Neuronal stem cell (in vitro differentiated cells): ENCODE results near the gene ADGRA1.

Experiments
- DNase-seq: peaks from one replicate; pipeline ENCODE4 v3.0.0-alpha.2; 2013; ENCODE audit warnings: low spot score
- H2AFZ ChIP-seq: one replicate; pipeline ENCODE4 v1.6.1; 2013; ENCODE audit warnings: mild to moderate bottlenecking, low read length, inconsistent platforms
- H2AK5ac ChIP-seq: 2 replicates; pipeline ENCODE4 v1.6.1; 2013; ENCODE audit warnings: low read depth, mild to moderate bottlenecking, inconsistent platforms, low read length, moderate library complexity, mixed read lengths
- H2BK120ac ChIP-seq: 2 replicates; pipeline ENCODE4 v1.6.1; 2013; ENCODE audit warnings: low read depth, mild to moderate bottlenecking, inconsistent platforms, low read length, moderate library complexity, mixed read lengths
- H2BK12ac ChIP-seq: one replicate; pipeline ENCODE4 v1.6.1; 2013; ENCODE audit warnings: low read length, inconsistent platforms
- H2BK15ac ChIP-seq: 2 replicates; pipeline ENCODE4 v1.6.1; 2013; ENCODE audit warnings: mild to moderate bottlenecking, low read length, inconsistent platforms, mixed read lengths
- H2BK5ac ChIP-seq: one replicate; pipeline ENCODE4 v1.6.1; 2013; ENCODE audit warnings: inconsistent platforms, mild to moderate bottlenecking, low read length, moderate library complexity
- H3K14ac ChIP-seq: one replicate; pipeline ENCODE4 v1.6.1; 2013; ENCODE audit warnings: low read length, inconsistent platforms
- H3K18ac ChIP-seq: 2 replicates; pipeline ENCODE4 v1.6.1; 2013; ENCODE audit warnings: low read length, inconsistent platforms
- H3K23ac ChIP-seq: 2 replicates; pipeline ENCODE4 v1.6.1; 2013; ENCODE audit warnings: low read depth, mild to moderate bottlenecking, mixed read lengths, low read length, inconsistent platforms; ENCODE audit not compliant: poor library complexity
- H3K27ac ChIP-seq: replicated peaks from 3 replicates; pipeline ENCODE4 v1.5.1; 2013; ENCODE audit warnings: low read length, inconsistent platforms
- H3K27me3 ChIP-seq, 3 experiments: 2 replicates each; pipeline ENCODE4 v1.6.1; 2013; ENCODE audit warnings: low read length in 3 of 3, mild to moderate bottlenecking in 2 of 3, inconsistent platforms in 1 of 3, low read depth in 1 of 3, mixed read lengths in 1 of 3, moderate library complexity in 1 of 3; ENCODE audit not compliant: control insufficient read depth in 3 of 3, insufficient read depth in 3 of 3
- H3K36me3 ChIP-seq, 2 donors: replicated peaks in 1 of 2; 2 replicates each; pipeline ENCODE4 v1.6.1; 2013; ENCODE audit warnings: low read length in 2 of 2; ENCODE audit not compliant: control insufficient read depth in 2 of 2, insufficient read depth in 2 of 2
- H3K4ac ChIP-seq: 2 replicates; pipeline ENCODE4 v1.6.1; 2013; ENCODE audit warnings: inconsistent platforms, mild to moderate bottlenecking, low read length, moderate library complexity
- H3K4me1 ChIP-seq, 2 donors: 1 replicate in 1 of 2; 2 replicates in 1 of 2; pipeline ENCODE4 v1.6.1; 2013; ENCODE audit warnings: low read length in 2 of 2, low read depth in 1 of 2; ENCODE audit not compliant: control insufficient read depth in 2 of 2, insufficient read depth in 1 of 2
- H3K4me2 ChIP-seq: one replicate; pipeline ENCODE4 v1.6.1; 2013; ENCODE audit warnings: mild to moderate bottlenecking, low read length, inconsistent platforms; ENCODE audit not compliant: insufficient read depth, poor library complexity, severe bottlenecking
- H3K4me3 ChIP-seq, 2 donors: 2 replicates each; pipeline ENCODE4 v1.5.1; 2013; ENCODE audit warnings: low read length in 2 of 2, mild to moderate bottlenecking in 2 of 2, inconsistent platforms in 1 of 2, moderate library complexity in 1 of 2
- H3K79me1 ChIP-seq: one replicate; pipeline ENCODE4 v1.6.1; 2013; ENCODE audit warnings: low read depth, mild to moderate bottlenecking, inconsistent platforms, low read length, moderate library complexity
- H3K9ac ChIP-seq: one replicate; pipeline ENCODE4 v1.6.1; 2013; ENCODE audit warnings: mild to moderate bottlenecking, low read depth, low read length, inconsistent platforms; ENCODE audit not compliant: poor library complexity
- H3K9me3 ChIP-seq, 2 donors: replicated peaks in 1 of 2; 2 replicates each; pipeline versions ENCODE3 to v1.6.1; 2013; ENCODE audit warnings: low read length in 2 of 2, mild to moderate bottlenecking in 2 of 2, inconsistent platforms in 1 of 2, low read depth in 1 of 2, mixed read lengths in 1 of 2, moderate library complexity in 1 of 2; ENCODE audit not compliant: control insufficient read depth in 2 of 2, insufficient read depth in 1 of 2
- H4K8ac ChIP-seq: one replicate; pipeline ENCODE4 v1.6.1; 2013; ENCODE audit warnings: low read depth, mild to moderate bottlenecking, inconsistent platforms, low read length, moderate library complexity
- H4K91ac ChIP-seq: one replicate; pipeline ENCODE4 v1.6.1; 2013; ENCODE audit warnings: low read length, low read depth, mild to moderate bottlenecking, inconsistent platforms; ENCODE audit not compliant: poor library complexity
- WGBS, 2 donors: extraction: QIAGEN DNeasy Blood & Tissue Kit; methylation state at CpG; one replicate each; pipeline ENCODE4 v1.1.7; 2013; ENCODE audit warnings: missing lambda C conversion rate in 2 of 2, mixed read lengths in 1 of 2; ENCODE audit not compliant: insufficient read length in 2 of 2, insufficient replicate concordance in 1 of 2; ENCODE audit errors: extremely low coverage in 2 of 2; 5-methylcytosine and 5-hydroxymethylcytosine counted together

Gene ADGRA1

DNA sequence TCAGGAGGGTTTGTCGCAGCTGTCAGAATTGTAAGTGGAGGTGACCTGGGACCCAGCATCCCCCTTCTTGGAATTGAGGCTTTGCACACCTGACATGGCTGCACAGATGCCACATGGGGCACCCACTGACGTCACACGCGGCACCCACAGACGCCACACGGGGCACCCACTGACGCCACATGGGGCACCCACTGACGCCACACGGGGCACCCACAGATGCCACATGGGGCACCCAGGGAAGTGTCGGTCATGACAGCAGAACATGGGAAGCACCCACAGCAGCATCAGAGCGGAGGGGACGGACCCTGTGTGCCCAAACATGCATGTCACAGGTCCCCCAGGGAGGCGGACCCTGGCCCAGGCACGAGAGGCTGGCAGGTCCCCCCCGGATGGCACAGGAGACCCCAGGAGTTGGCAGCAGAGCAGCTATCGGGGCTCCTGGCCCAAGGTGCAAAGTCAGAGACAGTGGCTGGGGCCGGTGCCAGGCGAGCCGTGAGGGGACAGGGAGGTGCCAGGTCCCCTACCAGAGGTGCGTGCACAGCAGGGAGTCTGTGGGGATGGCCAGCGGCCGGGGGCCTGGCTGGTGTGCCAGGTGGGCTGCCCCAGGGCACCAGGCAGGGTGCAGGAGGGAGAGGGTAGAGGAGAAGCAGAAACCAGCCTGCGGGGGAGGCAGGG is 93.4 kb downstream of the ADGRA1 start:
- H3K27ac ChIP-seq: no peak overlapping the region
- H2BK120ac ChIP-seq: no peak overlapping the region
- peak overlapping the region; percentile 95 for H3K23ac ChIP-seq
- no peak overlapping the region for H3K9ac ChIP-seq
- peaks cover 5% of the 10 kb centered on the region for H3K79me1 ChIP-seq
- peak overlapping the region; percentile 71 for H3K18ac ChIP-seq
- peaks cover 0 to 18% of the 10 kb centered on the region in 2 donors for H3K36me3 ChIP-seq
- H4K8ac ChIP-seq: no peak overlapping the region
- no peak overlapping the region for H3K4me3 ChIP-seq
- peaks cover 0 to 18% of the 10 kb centered on the region in 2 donors for H3K9me3 ChIP-seq
- no peak overlapping the region for H3K4ac ChIP-seq
- no peak overlapping the region for H3K4me2 ChIP-seq
- no peak overlapping the region for H3K14ac ChIP-seq
- H2BK12ac ChIP-seq: peak overlapping the region; percentile 10
- H2BK15ac ChIP-seq: no peak overlapping the region
- peaks cover 3 to 9% of the 10 kb centered on the region in 2 donors for H3K4me1 ChIP-seq
- H4K91ac ChIP-seq: no peak overlapping the region
- peak overlapping the region; percentile 24 for H2BK5ac ChIP-seq
- peaks cover 0 to 5% (median 0%) of the 10 kb centered on the region in 3 experiments for H3K27me3 ChIP-seq
- H2AFZ ChIP-seq: no peak overlapping the region
- DNase-seq: no peak
- no CpG with 5 or more reads among the region's 23 CpGs for WGBS, 2 donors
- peak overlapping the region; percentile 84 for H2AK5ac ChIP-seq
